Measurements from ENCODE around the gene CLBA1. TPM values are rescaled to one million over a fixed set of nuclear protein-coding genes. Genes with fewer than 3 reads are reported as not detected.

CLBA1 gene
- total RNA-seq, 4 donors from 2014 or later = 16.8 to 31.6 (median 20.9) TPM

GRCh38 chr14:104991896-104992230 lies 6.3 kb downstream of the CLBA1 start:
- Histone ChIP-seq H3K4me1 (peaks cover 0 to 2% of the 10 kb centered on the region in 2 donors), H3K36me3 (peaks cover 37 to 39% of the 10 kb centered on the region in 2 donors), H3K4me3 (replicated peaks in 1 of 3) (no peak overlapping the region), H3K9me3 (no peaks in the 10 kb centered on the region), H3K27me3 (no peaks in the 10 kb centered on the region), H3K27ac (no peak overlapping the region)
- intact Hi-C loops (cut with DNase I) = no loop called here
- TF ChIP-seq POLR2A (IDR thresholded peaks at IDR 0.05) (no peak), CTCF (IDR thresholded peaks at IDR 0.05) (no peak)
- no peak for DNase-seq
- WGBS, 2 donors = 95% methylated on average over 34 of the region's 34 CpGs

GRCh38 chr14:104992501-104992900 lies 6.9 kb downstream of the CLBA1 start:
- Histone ChIP-seq H3K4me3 (replicated peaks in 1 of 3) (no peak overlapping the region), H3K27ac (no peak overlapping the region), H3K27me3 (no peaks in the 10 kb centered on the region), H3K36me3 (peaks cover 37 to 39% of the 10 kb centered on the region in 2 donors), H3K9me3 (no peaks in the 10 kb centered on the region), H3K4me1 (no peaks in the 10 kb centered on the region)
- TF ChIP-seq POLR2A (IDR thresholded peaks at IDR 0.05) (no peak), CTCF (IDR thresholded peaks at IDR 0.05) (no peak)
- intact Hi-C loops (cut with DNase I) = no loop called here
- no peak for DNase-seq
- WGBS, 2 donors = 95 to 96% methylated on average over 11 of the region's 11 CpGs

GRCh38 chr14:104993306-104993705 lies 7.7 kb downstream of the CLBA1 start:
- H3K4me1 ChIP-seq = no peaks in the 10 kb centered on the region
- H3K27ac ChIP-seq = no peak overlapping the region
- H3K36me3 ChIP-seq = peaks cover 37 to 39% of the 10 kb centered on the region in 2 donors
- H3K9me3 ChIP-seq = no peaks in the 10 kb centered on the region
- intact Hi-C loops (cut with DNase I) = no loop called here
- no peaks in the 10 kb centered on the region for H3K27me3 ChIP-seq
- DNase-seq = no peak
- no peak overlapping the region for H3K4me3 ChIP-seq (replicated peaks in 1 of 3)
- WGBS, 2 donors = 94 to 95% methylated on average over 12 of the region's 12 CpGs
- TF ChIP-seq POLR2A (IDR thresholded peaks at IDR 0.05) = no peak
- TF ChIP-seq CTCF (IDR thresholded peaks at IDR 0.05) = no peak

- DNase-seq = no peak
- Histone ChIP-seq H3K27ac (no peak overlapping the region), H3K4me3 (replicated peaks in 1 of 3) (no peak overlapping the region), H3K4me1 (no peaks in the 10 kb centered on the region), H3K27me3 (no peaks in the 10 kb centered on the region), H3K9me3 (no peaks in the 10 kb centered on the region), H3K36me3 (peaks cover 37 to 39% of the 10 kb centered on the region in 2 donors)
- intact Hi-C loops (cut with DNase I) = no loop called here
- TF ChIP-seq CTCF (IDR thresholded peaks at IDR 0.05) (no peak), POLR2A (IDR thresholded peaks at IDR 0.05) (no peak)
- WGBS, 2 donors = 87 to 94% methylated on average over 19 to 20 of the region's 22 CpGs
Measured at GRCh38 chr14:104993808-104994591, 8.4 kb downstream of the CLBA1 start.

- no peak for DNase-seq
- no peaks in the 10 kb centered on the region for H3K9me3 ChIP-seq
- WGBS, 2 donors = 85 to 97% methylated on average over 4 to 6 of the region's 6 CpGs
- no peaks in the 10 kb centered on the region for H3K4me1 ChIP-seq
- intact Hi-C loops (cut with DNase I) = no loop called here
- H3K4me3 ChIP-seq (replicated peaks in 1 of 3) = no peak overlapping the region
- TF ChIP-seq CTCF (IDR thresholded peaks at IDR 0.05) = no peak
- TF ChIP-seq POLR2A (IDR thresholded peaks at IDR 0.05) = no peak
- H3K36me3 ChIP-seq = peaks cover 37 to 39% of the 10 kb centered on the region in 2 donors
- H3K27ac ChIP-seq = no peak overlapping the region
- H3K27me3 ChIP-seq = no peaks in the 10 kb centered on the region
Measured at GRCh38 chr14:104994978-104995377, 9.4 kb downstream of the CLBA1 start.
